ENCODE measurements around the gene ENC1. TPM values are rescaled to one million over a fixed set of nuclear protein-coding genes. Genes with fewer than 3 reads are reported as not detected.

The ENC1 gene
- total RNA-seq, 1 donor, result 72.1 TPM

- TF ChIP-seq CTCF (IDR thresholded peaks at IDR 0.05; ENCODE audit: insufficient read depth, low read depth, low read length), result no peak
- no peak overlapping the region for H3K4me3 ChIP-seq (ENCODE audit: low read depth, low read length)
- no peak for DNase-seq (ENCODE audit: low read depth)
Observed at GRCh38 chr5:74578356-74579044, 62.0 kb downstream of the ENC1 start.

Other genes starting within 250 kb of the ENC1 start
- 162 and 187 TPM in 2 replicates for gene HEXB, start 44.5 kb upstream of the ENC1 start, total RNA-seq
- 30.6 and 53.5 TPM in 2 replicates for gene GFM2, start 126.4 kb upstream of the ENC1 start, total RNA-seq
- gene NSA2, start 126.5 kb upstream of the ENC1 start, total RNA-seq, result 66.1 and 74.4 TPM in 2 replicates
- gene FAM169A, start 225.7 kb upstream of the ENC1 start, total RNA-seq, result 1.3 and 3.9 TPM in 2 replicates

Data from fibroblast of villous mesenchyme (primary cell).